Measurements from ENCODE around the gene FERMT3. TPM values are rescaled to one million over a fixed set of nuclear protein-coding genes. Genes with fewer than 3 reads are reported as not detected.
A peak's percentile ranks its signal among the peaks of the same experiment; 100 is the strongest.

Gene FERMT3
- total RNA-seq (2016; rRNA removed; fragmentation: Illumina TruSeq; extraction: Trizol) (not detected in 2 replicates), polyA plus RNA-seq (2011; rRNA removed) (0.16 and 0.29 TPM in 2 replicates), polyA minus RNA-seq (2011; rRNA and poly(A)+ RNA removed; ENCODE audit: low replicate concordance) (0.76 and 0.91 TPM in 2 replicates), Bru-seq, nascent RNA (percentile 30 among the genes with signal in this experiment), BruChase-seq, experiment 1, labeled RNA remaining after a 6-hour chase (percentile 44 among the genes with signal in this experiment), BruChase-seq, experiment 2, labeled RNA remaining after a 2-hour chase (percentile 37 among the genes with signal in this experiment)
- not detected in 2 replicates for total RNA-seq (2016; cell fraction: cytosol; rRNA removed; fragmentation: Illumina TruSeq; extraction: Trizol; ENCODE audit: low read depth)
- total RNA-seq (2016; cell fraction: insoluble cytoplasmic fraction; rRNA removed; fragmentation: Illumina TruSeq; extraction: Trizol): 0.30 TPM in 1 of 2 replicates, not detected in the other
- 0.22 TPM in 1 of 2 replicates, not detected in the other for total RNA-seq (2016; cell fraction: membrane; rRNA removed; fragmentation: Illumina TruSeq; extraction: Trizol)
- total RNA-seq (2016; cell fraction: nucleus; rRNA removed; fragmentation: Illumina TruSeq; extraction: Trizol): not detected in 2 replicates
- 0.11 and 0.15 TPM in 2 replicates for polyA plus RNA-seq (2011; cell fraction: cytosol; rRNA removed)
- 2.4 and 3.6 TPM in 2 replicates for polyA plus RNA-seq (2011; cell fraction: nucleus; rRNA removed)
- polyA plus RNA-seq (2012): 0.40 and 0.93 TPM in 2 replicates
- polyA plus RNA-seq (2016; cell fraction: cytosol; fragmentation: Illumina TruSeq; extraction: Trizol; ENCODE audit: low read depth): not detected in 2 replicates
- polyA plus RNA-seq (2016; cell fraction: insoluble cytoplasmic fraction; fragmentation: Illumina TruSeq; extraction: Trizol; ENCODE audit: low read depth): not detected in 2 replicates
- polyA plus RNA-seq (2016; cell fraction: membrane; fragmentation: Illumina TruSeq; extraction: Trizol; ENCODE audit: low read depth): 0.08 TPM in 1 of 2 replicates, not detected in the other
- polyA plus RNA-seq (2016; cell fraction: nucleus; fragmentation: Illumina TruSeq; extraction: Trizol; ENCODE audit: insufficient read depth, low read depth): 0.75 TPM in 1 of 2 replicates, not detected in the other
- polyA minus RNA-seq (2011; cell fraction: cytosol; rRNA and poly(A)+ RNA removed): not detected in 2 replicates
- 0.12 and 1.3 TPM in 2 replicates for polyA minus RNA-seq (2011; cell fraction: nucleus; rRNA and poly(A)+ RNA removed)
- long read RNA-seq, experiment 1: 0 reads
- long read RNA-seq, experiment 2: 0 reads

- FAIRE-seq (no peak), ATAC-seq (no peak; the same call in 2 of the 3 replicates), DNase-seq (ENCODE audit: low spot score) (no peak)
- H3K36me3 ChIP-seq (replicated peaks in 1 of 2; ENCODE audit: control insufficient read depth in 1 of 2, insufficient read depth in 2 of 2, low read length in 2 of 2): peaks cover 20 to 24% of the 10 kb centered on the region in 2 experiments; a peak in 4 of 5 replicates
- intact Hi-C loops (cut with micrococcal nuclease; ENCODE audit: unreplicated experiment) (no loop called here), in situ Hi-C loops (cut with HindIII; ENCODE audit: extremely low pct_ligation_motif_present, low pct_unique_long_range_greater_than_20kb) (no loop called here)
- H3K9ac ChIP-seq (ENCODE audit: insufficient read depth, low read depth, low read length): no peak within 1 kb of the TSS
- POLR2A ChIA-PET: interaction anchor here (1.4 to 3.8 kb wide), 3 partner anchors 21 to 63 kb away, joined by 5 to 18 read pairs (median 5); partner anchors contain the start of gene STIP1
- H3K27ac ChIP-seq (ENCODE audit: extremely low read length, insufficient read depth, low read length): peak within 1 kb of the TSS; percentile 54
- peaks cover 17% of the 10 kb centered on the region for H3K4me1 ChIP-seq (ENCODE audit: insufficient read depth, low read length)
- no peak within 1 kb of the TSS for H2AFZ ChIP-seq (ENCODE audit: low read length)
- no peaks in the 10 kb centered on the region for H3K79me2 ChIP-seq (ENCODE audit: insufficient read depth, low read length)
- WGBS (ENCODE audit: low lambda C conversion rate): 77% methylated on average over 6 of the region's 27 CpGs
- 0 out of 2 replicates have a peak, but pooled peaks cover 2% of the 10 kb centered on the region for H4K20me1 ChIP-seq (ENCODE audit: insufficient read depth, low read length)
- H3K27me3 ChIP-seq (ENCODE audit: control insufficient read depth in 1 of 2, insufficient read depth in 2 of 2, low read length in 2 of 2): no peaks in the 10 kb centered on the region
- H3K4me2 ChIP-seq (ENCODE audit: low read depth, low read length): no peak within 1 kb of the TSS
- no peak within 1 kb of the TSS for H3K4me3 ChIP-seq (replicated peaks in 1 of 3; ENCODE audit: insufficient read depth in 1 of 3, low read depth in 2 of 3, low read length in 3 of 3)
- no peaks in the 10 kb centered on the region for H3K9me3 ChIP-seq (ENCODE audit: low read length)
- CTCF ChIA-PET (ENCODE audit: low intra/inter-chr PET ratio, low total read pairs): no interaction called here
- BruUV-seq (replicated peaks): no TSS peak
- TF ChIP-seq ZNF816 (CRISPR knock-in tag; IDR thresholded peaks at IDR 0.05; ENCODE audit: borderline replicate concordance): no peak
- TF ChIP-seq RCOR2 (CRISPR knock-in tag; IDR thresholded peaks at IDR 0.05): no peak
- 0 out of 2 replicates have a peak, but pooled peaks have one; percentile 13 for TF ChIP-seq KDM2A (CRISPR knock-in tag; IDR thresholded peaks at IDR 0.05; ENCODE audit: borderline replicate concordance, low read depth)
- peak; percentile 84; the same call in 1 of the 2 replicates for TF ChIP-seq ZBTB38 (CRISPR knock-in tag; IDR thresholded peaks at IDR 0.05)
- peak; percentile 77 for TF ChIP-seq AGO2 (optimal IDR thresholded peaks at IDR 0.05; ENCODE audit: low read depth, low read length)
- 0 out of 2 replicates have a peak, but pooled peaks have one; percentile 4 for TF ChIP-seq HNRNPL (IDR thresholded peaks at IDR 0.05; ENCODE audit: low read depth, low read length)
- 0 out of 2 replicates have a peak, but pooled peaks have one; percentile 35 for TF ChIP-seq MYPOP (CRISPR knock-in tag; IDR thresholded peaks at IDR 0.05)
- no peak for TF ChIP-seq GLI4 (CRISPR knock-in tag; IDR thresholded peaks at IDR 0.05; ENCODE audit: borderline replicate concordance)
- TF ChIP-seq ZNF629 (CRISPR knock-in tag; conservative IDR thresholded peaks at IDR 0.05): peak; percentile 89
- TF ChIP-seq ADNP (CRISPR knock-in tag; IDR thresholded peaks at IDR 0.05): 0 out of 2 replicates have a peak, but pooled peaks have one; percentile 39
- no peak for TF ChIP-seq ZMYM3 (CRISPR knock-in tag; IDR thresholded peaks at IDR 0.05)
- TF ChIP-seq HDAC6 (IDR thresholded peaks at IDR 0.05; ENCODE audit: low read depth, low read length): no peak
- 0 out of 2 replicates have a peak, but pooled peaks have one; percentile 18 for TF ChIP-seq MEF2D (CRISPR knock-in tag; IDR thresholded peaks at IDR 0.05)
- TF ChIP-seq KDM1A (CRISPR knock-in tag; IDR thresholded peaks at IDR 0.05): no peak
- peak; percentile 35; the same call in 1 of the 2 replicates for TF ChIP-seq CTCF (CRISPR knock-in tag; IDR thresholded peaks at IDR 0.05)
- TF ChIP-seq TAF1 (CRISPR knock-in tag; IDR thresholded peaks at IDR 0.05): no peak
- TF ChIP-seq RXRA (CRISPR knock-in tag; IDR thresholded peaks at IDR 0.05): peak; percentile 5; the same call in 1 of the 2 replicates
Observed at GRCh38 chr11:64206457-64207255, at the start of gene FERMT3. FERMT3 (plus strand) TSS chr11:64206721; CDS start chr11:64207365, 644 bp downstream.
